ENCODE measurements around the gene FES. TPM values are rescaled to one million over a fixed set of nuclear protein-coding genes. Genes with fewer than 3 reads are reported as not detected.

Gene FES
- polyA plus RNA-seq, 1 donor from 2014 or later = not detected

DNA sequence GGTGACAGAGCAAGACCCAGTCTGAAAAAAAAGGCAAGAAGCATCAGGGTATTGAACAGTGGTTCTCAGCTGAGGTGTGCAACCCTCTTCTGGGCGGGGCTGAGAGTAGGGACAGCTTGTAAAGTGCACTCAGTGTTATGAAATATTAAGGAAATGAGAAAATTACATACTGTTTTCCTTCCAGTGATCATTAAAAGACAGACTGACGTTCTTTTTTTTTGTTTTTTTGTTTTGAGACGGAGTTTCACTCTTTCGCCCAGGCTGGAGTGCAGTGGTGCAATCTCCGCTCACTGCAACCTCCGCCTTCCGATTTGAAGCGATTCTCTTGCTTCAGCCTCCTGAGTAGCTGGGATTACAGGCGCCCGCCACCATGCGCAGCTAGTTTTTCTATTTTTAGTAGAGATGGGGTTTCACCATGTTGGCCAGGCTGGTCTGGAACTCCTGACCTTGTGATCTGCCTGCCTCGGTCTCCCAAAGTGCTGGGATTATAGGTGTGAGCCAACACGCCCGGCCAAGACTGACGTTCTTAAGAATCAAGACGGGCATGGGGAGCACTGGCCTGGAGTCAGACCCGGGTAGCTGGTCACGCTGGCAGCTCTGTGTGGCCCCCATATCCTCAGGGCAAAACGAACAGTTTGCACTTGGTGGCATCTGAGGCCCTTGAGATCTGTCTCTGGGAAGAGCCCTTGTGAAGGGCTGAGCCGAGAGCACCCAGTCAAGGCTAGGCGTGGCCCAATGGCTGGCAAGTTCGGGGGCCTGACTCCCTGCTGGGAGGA is 30.2 kb downstream of the FES start:
- Histone ChIP-seq H3K9ac (ENCODE audit: low read length) (no peak overlapping the region), H3K27me3 (ENCODE audit: insufficient read depth, low read depth, low read length) (no peaks in the 10 kb centered on the region), H3K36me3 (ENCODE audit: insufficient read depth, low read length) (no peaks in the 10 kb centered on the region), H3F3A (ENCODE audit: insufficient read depth, low read length, poor library complexity, severe bottlenecking) (no peaks in the 10 kb centered on the region), H3K4me2 (ENCODE audit: low read length) (no peak overlapping the region), H3K4me3 (ENCODE audit: low read length) (no peak overlapping the region), H2AFZ (ENCODE audit: low read depth, low read length) (no peak overlapping the region), H3K9me2 (ENCODE audit: insufficient read depth, low read length) (no peaks in the 10 kb centered on the region), H4K20me1 (ENCODE audit: insufficient read depth) (no peaks in the 10 kb centered on the region), H3K79me2 (replicated peaks; ENCODE audit: insufficient read depth, low read length) (no peaks in the 10 kb centered on the region), H3K9me3 (ENCODE audit: low read length) (no peaks in the 10 kb centered on the region), H3K27ac (ENCODE audit: low read length) (no peak overlapping the region)
- TF ChIP-seq TAF1 (IDR thresholded peaks at IDR 0.05; ENCODE audit: low read depth) = no peak
- TF ChIP-seq SMC3 (conservative IDR thresholded peaks at IDR 0.05; ENCODE audit: poor library complexity) = no peak
- no peak for TF ChIP-seq RAD21 (conservative IDR thresholded peaks at IDR 0.05)
- TF ChIP-seq, protein P1, sequence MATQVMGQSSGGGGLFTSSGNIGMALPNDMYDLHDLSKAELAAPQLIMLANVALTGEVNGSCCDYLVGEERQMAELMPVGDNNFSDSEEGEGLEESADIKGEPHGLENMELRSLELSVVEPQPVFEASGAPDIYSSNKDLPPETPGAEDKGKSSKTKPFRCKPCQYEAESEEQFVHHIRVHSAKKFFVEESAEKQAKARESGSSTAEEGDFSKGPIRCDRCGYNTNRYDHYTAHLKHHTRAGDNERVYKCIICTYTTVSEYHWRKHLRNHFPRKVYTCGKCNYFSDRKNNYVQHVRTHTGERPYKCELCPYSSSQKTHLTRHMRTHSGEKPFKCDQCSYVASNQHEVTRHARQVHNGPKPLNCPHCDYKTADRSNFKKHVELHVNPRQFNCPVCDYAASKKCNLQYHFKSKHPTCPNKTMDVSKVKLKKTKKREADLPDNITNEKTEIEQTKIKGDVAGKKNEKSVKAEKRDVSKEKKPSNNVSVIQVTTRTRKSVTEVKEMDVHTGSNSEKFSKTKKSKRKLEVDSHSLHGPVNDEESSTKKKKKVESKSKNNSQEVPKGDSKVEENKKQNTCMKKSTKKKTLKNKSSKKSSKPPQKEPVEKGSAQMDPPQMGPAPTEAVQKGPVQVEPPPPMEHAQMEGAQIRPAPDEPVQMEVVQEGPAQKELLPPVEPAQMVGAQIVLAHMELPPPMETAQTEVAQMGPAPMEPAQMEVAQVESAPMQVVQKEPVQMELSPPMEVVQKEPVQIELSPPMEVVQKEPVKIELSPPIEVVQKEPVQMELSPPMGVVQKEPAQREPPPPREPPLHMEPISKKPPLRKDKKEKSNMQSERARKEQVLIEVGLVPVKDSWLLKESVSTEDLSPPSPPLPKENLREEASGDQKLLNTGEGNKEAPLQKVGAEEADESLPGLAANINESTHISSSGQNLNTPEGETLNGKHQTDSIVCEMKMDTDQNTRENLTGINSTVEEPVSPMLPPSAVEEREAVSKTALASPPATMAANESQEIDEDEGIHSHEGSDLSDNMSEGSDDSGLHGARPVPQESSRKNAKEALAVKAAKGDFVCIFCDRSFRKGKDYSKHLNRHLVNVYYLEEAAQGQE (IDR thresholded peaks at IDR 0.05; ENCODE audit: borderline replicate concordance) = no peak
- no peak for TF ChIP-seq POLR2AphosphoS5 (IDR thresholded peaks at IDR 0.05)
- no peak for TF ChIP-seq EZH2 (IDR thresholded peaks at IDR 0.05; ENCODE audit: borderline replicate concordance, insufficient read depth, low read length, poor library complexity, severe bottlenecking)
- TF ChIP-seq EP300 (conservative IDR thresholded peaks at IDR 0.05; ENCODE audit: poor library complexity, severe bottlenecking) = no peak
- TF ChIP-seq, protein P2, sequence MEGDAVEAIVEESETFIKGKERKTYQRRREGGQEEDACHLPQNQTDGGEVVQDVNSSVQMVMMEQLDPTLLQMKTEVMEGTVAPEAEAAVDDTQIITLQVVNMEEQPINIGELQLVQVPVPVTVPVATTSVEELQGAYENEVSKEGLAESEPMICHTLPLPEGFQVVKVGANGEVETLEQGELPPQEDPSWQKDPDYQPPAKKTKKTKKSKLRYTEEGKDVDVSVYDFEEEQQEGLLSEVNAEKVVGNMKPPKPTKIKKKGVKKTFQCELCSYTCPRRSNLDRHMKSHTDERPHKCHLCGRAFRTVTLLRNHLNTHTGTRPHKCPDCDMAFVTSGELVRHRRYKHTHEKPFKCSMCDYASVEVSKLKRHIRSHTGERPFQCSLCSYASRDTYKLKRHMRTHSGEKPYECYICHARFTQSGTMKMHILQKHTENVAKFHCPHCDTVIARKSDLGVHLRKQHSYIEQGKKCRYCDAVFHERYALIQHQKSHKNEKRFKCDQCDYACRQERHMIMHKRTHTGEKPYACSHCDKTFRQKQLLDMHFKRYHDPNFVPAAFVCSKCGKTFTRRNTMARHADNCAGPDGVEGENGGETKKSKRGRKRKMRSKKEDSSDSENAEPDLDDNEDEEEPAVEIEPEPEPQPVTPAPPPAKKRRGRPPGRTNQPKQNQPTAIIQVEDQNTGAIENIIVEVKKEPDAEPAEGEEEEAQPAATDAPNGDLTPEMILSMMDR (IDR thresholded peaks at IDR 0.05; ENCODE audit: poor library complexity, severe bottlenecking) = no peak
- TF ChIP-seq MXI1 (conservative IDR thresholded peaks at IDR 0.05; ENCODE audit: poor library complexity, severe bottlenecking) = no peak

DNA sequence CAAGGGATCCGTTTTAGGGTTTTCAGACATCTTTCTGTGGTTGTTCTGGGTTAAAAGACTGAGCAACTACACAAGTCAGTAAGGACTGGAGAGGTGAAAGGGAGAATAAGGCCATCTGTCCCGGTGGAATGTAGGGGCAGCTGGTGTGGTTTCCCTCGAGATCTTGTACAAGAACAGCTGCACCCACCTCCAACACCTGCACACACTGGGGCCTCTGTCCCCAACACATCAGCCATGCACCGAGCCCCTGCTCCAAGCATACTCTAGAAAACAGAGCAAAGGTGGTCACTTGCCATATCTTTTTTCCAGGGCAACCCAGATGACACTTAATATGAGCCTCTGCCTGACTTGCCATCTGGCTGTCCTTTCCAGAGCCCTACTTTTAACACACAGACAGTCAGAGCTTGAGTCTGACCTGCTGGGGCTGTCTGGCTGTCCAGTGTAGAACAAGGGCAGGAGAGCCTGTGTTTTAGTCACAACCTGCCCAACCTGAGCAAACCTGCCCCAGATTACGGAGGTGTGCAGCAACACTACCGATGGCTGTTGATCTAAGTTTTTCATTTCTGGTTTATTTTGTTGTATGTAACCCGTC is 31.0 kb downstream of the FES start:
- H3K27ac ChIP-seq (ENCODE audit: low read length) = no peak overlapping the region
- no peaks in the 10 kb centered on the region for H3K9me2 ChIP-seq (ENCODE audit: insufficient read depth, low read length)
- no peaks in the 10 kb centered on the region for H3K9me3 ChIP-seq (ENCODE audit: low read length)
- no peak for TF ChIP-seq SMC3 (conservative IDR thresholded peaks at IDR 0.05; ENCODE audit: poor library complexity)
- no peak for TF ChIP-seq POLR2AphosphoS5 (IDR thresholded peaks at IDR 0.05)
- TF ChIP-seq EZH2 (IDR thresholded peaks at IDR 0.05; ENCODE audit: borderline replicate concordance, insufficient read depth, low read length, poor library complexity, severe bottlenecking) = no peak
- no peak for TF ChIP-seq MXI1 (conservative IDR thresholded peaks at IDR 0.05; ENCODE audit: poor library complexity, severe bottlenecking)
- TF ChIP-seq, protein P2 (IDR thresholded peaks at IDR 0.05; ENCODE audit: poor library complexity, severe bottlenecking) = no peak
- TF ChIP-seq EP300 (conservative IDR thresholded peaks at IDR 0.05; ENCODE audit: poor library complexity, severe bottlenecking) = no peak
- no peak for TF ChIP-seq RAD21 (conservative IDR thresholded peaks at IDR 0.05)
- no peak for TF ChIP-seq TAF1 (IDR thresholded peaks at IDR 0.05; ENCODE audit: low read depth)
- TF ChIP-seq, protein P1 (IDR thresholded peaks at IDR 0.05; ENCODE audit: borderline replicate concordance) = no peak
- H3F3A ChIP-seq (ENCODE audit: insufficient read depth, low read length, poor library complexity, severe bottlenecking) = no peaks in the 10 kb centered on the region
- no peaks in the 10 kb centered on the region for H3K36me3 ChIP-seq (ENCODE audit: insufficient read depth, low read length)
- H3K9ac ChIP-seq (ENCODE audit: low read length) = no peak overlapping the region
- H3K4me3 ChIP-seq (ENCODE audit: low read length) = no peak overlapping the region
- no peaks in the 10 kb centered on the region for H3K27me3 ChIP-seq (ENCODE audit: insufficient read depth, low read depth, low read length)
- H2AFZ ChIP-seq (ENCODE audit: low read depth, low read length) = no peak overlapping the region
- no peak overlapping the region for H3K4me2 ChIP-seq (ENCODE audit: low read length)
- no peaks in the 10 kb centered on the region for H3K79me2 ChIP-seq (replicated peaks; ENCODE audit: insufficient read depth, low read length)
- H4K20me1 ChIP-seq (ENCODE audit: insufficient read depth) = no peaks in the 10 kb centered on the region
